Measurements from ENCODE around the gene PRR12.
"Not testable (repeated sequence)": the region's sequence is repeated elsewhere in the genome, so short reads cannot be mapped to it uniquely, and the experiment has no call there.

Gene PRR12

DNA sequence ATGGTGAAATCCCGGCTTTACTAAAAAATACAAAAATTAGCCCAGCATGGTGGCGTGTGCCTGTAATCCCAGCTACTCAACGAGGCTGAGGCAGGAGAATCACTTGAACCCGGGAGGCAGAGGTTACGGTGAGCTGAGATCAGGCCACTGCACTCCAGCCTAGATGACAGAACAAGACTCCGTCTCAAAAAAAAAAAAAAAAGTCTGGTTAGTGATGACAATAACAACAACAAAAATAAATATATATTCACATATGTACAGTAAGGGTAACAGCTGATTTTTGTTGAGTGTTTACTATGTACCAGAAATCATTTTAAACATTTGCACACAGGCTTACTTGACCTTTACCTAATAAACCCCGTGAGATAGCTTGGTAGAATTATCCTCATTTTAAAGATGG lies 26.0 kb downstream of the PRR12 start:
- DNase-seq (ENCODE audit: low spot score): no peak

DNA sequence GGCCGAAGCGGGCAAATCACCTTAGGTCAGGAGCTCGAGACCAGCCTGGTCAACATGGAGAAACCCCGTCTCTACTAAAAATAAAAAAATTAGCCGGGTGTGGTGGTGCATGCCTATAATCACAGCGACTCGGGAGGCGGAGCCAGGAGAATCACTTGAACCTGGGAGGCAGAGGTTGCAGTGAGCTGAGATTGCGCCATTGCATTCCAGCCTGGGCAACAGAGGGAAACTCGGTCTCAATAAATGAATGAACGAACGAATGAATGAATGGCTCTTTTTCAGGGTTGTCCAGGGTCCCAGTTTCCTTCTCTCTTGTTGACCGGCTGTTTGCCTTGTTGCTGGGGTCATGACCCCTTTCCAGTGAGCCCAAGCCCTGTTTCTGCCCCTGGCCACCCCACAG lies 26.9 kb downstream of the PRR12 start:
- not testable (repeated sequence) for DNase-seq (ENCODE audit: low spot score)

- no peak for DNase-seq (ENCODE audit: low spot score)
Measured at GRCh38 chr19:49624967-49625910, 34.3 kb downstream of the PRR12 start.

DNA sequence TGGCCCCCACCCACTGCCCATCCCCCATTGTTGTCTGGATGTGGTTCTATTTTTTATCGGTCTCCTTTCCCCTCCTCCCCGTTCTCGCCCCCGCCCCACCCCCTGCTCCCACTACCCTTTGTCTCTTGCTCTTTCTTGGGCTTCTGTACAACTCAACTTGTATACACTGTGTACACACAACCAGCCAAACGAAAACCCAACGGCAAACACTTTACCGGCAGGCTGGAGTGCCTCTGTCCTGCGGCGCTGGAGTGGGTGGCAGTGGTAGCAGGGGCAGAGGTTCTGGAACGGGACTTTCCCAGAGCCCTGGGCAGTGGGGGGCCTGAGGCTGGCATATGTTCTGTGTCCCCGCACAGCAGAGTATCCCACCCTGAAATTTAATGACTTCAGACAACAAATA lies 35.2 kb downstream of the PRR12 start:
- DNase-seq (ENCODE audit: low spot score): no peak

DNA sequence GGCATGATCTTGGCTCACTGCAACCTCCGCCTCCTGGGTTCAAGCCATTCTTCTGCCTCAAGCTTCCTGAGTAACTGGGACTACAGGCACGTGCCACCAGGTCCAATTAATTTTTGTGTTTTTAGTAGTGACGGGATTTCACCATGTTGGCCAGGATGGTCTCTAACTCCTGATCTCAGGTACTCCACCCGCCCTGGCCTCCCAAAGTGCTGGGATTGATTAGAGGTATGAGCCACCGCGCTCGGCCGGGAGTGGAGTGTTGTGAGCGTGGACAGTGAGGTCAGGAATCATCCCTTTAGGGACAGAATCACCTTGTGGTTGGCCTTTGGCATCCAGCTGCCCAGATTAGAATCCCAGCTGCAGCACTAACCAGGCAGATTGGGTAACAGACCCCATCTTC lies 38.7 kb downstream of the PRR12 start:
- no peak for DNase-seq (ENCODE audit: low spot score)

- no peak for DNase-seq (ENCODE audit: low spot score)
Measured at GRCh38 chr19:49631014-49631588, 40.1 kb downstream of the PRR12 start.

DNA sequence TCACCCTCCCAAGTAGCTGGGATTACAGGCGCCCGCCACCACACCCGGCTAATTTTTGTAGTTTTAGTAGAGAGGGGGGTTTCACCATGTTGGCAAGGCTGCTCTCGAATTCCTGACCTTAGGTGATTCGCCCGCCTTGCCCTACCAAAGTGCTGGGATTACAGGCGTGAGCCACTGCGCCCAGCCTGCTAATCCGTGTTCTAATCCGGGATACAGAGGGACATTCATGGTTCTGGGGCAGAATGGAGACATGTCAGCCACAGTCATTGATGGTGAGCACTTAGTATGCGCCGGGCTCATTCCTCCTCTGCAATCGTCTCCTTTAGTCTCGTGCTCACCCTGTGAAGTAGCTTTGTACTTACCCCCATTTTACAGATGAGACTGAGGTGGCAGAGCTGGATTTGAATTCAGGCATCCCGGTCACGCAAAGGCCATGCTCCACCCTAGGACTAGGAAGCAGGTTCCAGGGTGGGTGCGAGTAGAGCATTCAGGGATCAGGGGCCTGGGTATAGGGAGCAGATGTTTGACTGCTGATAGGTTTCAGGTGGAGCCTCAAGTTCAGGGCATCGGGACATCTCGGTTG lies 40.7 kb downstream of the PRR12 start:
- no peak for DNase-seq (ENCODE audit: low spot score)

- DNase-seq (ENCODE audit: low spot score): no peak
Measured at GRCh38 chr19:49632576-49632975, 41.6 kb downstream of the PRR12 start.

- DNase-seq (ENCODE audit: low spot score): not testable (repeated sequence)
Measured at GRCh38 chr19:49633273-49633672, 42.3 kb downstream of the PRR12 start.

DNA sequence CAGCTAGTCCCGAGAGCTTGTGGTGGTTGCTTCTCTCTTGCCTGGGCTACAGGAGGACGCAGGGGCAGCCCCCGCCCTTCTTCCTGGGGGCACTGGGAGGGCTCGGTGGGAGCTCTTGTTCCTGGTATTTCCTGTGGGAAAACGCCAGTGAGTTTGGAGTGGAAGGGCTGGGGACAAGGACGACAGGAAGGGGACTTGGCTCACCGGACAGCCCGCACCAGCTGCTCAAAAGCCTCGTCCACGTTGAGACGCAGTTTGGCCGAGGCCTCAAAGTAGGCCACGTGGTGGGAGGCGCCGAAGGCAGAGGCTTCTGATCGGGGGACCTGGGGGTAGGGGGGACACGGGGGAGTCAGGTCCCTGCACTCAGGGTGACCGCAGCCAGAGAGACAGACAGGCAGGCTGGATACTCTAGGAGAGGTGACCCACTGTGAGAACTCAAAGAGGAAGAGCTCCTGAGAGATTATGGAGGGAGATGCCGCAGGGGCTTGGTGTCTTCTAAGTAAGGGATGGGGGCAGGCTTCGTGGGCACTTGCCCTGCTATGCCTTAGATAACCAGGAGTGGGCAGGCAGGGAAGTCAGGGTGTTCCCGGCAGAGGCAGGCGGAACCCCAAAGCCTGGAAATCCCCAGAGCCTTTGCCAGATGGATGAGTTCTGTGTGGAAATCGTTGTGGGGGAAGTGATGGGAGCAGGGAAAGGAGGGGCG lies 44.7 kb downstream of the PRR12 start:
- no peak for DNase-seq (ENCODE audit: low spot score)

DNA sequence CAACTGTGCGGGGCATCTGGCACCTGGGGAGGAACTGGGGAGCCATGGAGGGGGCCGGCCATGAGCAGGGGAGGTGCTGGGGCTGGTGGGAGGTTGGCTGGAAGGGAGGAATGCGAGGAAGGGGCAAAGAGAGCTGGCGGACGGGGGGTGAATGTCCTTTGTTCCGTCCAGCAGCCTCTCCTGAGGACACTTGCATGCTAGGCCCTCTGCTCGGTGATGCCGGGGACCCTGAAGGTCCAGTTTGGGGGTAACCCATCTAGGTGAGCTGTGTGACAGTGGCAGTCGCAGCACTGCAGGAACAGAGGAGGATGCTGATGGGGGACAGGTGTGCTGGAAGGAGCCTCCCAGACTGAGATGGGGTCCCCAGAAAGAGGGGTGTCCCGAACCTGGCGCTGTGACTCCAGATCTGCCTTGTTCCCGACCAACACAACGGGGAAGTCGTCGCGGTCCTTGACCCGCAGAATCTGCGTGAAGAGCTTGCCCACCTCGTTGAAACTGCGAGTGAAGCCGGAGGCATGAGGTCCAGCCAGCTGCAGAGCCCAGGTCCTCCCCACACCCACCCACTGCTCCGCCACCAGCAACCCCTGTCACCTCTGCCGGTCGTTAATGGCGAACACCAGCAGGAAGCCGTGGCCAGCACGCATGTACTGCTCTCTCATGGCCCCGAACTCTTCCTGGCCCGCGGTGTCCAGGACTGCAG lies 45.4 kb downstream of the PRR12 start:
- DNase-seq (ENCODE audit: low spot score): no peak

DNA sequence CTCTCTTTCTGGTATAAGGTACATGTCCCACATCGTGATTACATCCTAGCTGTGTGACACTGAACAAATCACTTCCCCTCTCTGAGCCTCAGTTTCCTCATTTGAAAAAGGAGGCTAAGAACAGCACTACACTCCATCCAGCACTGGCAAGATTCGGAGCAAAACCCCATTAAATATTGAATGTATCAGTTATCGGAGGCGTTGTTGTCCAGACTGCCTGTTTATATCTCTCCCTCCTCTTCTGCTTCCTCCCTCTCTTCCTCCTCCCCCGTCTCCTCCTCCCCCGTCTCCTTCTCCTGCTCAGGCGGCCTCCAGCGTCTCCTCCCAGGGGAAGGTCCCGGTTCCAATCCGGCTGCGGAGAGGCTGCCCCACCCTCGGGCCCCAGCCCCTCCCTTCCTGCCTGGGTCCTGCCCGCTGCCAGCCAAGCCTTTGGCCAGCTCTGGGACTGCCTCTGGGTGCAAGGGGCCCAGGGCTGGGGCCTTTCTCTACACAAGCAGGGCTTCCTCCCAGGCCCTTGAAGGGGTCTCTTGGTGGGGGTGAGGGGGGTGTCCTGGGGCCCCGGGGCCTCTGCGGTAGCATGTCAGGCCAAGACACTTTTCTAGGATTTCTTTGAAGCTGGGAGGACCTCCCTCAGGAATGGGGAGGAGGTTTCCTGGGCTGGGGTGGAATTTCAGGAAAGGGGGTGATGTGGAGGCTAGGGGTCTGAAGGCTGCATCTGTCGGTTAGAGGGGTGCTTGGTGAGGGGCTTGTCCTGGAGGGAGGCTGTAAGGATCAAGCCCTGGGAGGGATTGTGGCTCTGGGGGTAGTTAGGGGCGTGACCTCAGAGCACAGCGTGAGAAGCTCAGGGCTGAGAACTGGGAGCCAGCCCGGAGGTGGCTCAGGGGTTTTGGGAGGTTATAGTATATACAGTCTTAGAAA lies 47.1 kb downstream of the PRR12 start:
- DNase-seq (ENCODE audit: low spot score): peak; percentile 47

DNA sequence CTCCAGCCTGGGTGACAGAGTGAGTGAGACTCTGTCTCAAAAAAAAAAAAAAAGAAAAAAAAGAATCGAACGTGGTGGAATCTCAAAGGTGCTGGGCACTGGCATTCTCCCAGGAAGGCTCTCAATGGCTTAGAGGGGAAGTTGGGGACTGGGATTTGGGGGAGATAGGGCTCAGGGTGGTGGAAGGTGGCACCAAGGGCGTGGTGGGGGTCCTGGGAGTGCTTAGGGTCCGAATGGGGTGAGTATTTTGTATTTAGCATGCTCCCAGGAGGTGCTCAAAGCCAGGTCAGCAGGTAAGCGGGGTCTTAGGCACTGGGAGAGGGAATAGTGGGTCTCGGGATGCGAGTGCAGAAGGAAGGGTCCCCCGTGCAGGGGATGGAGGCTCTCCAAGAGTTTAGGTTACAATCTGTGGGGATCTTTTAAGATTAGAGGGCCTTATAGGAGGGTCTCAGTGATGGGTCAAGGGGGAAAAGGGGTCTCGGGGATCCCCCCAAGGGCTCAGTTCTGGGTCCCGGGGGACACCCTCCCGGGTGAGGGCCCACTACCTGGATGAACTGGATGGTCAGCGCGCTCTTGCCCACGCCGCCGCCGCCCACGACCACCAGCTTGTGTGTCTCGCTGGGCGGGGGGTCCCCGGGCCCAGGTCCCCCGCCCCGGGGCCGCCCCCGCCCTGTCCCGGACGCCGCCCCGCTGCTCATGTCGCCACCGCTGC lies 48.6 kb downstream of the PRR12 start:
- no peak for DNase-seq (ENCODE audit: low spot score)

- peak; percentile 99 for DNase-seq (ENCODE audit: low spot score)
Measured at GRCh38 chr19:49640113-49640898, 49.3 kb downstream of the PRR12 start, which contains the start of gene RRAS. Gene RRAS, minus strand, starts transcription at chr19:49640143. Its CDS starts 45 bp downstream, at chr19:49640098.

DNA sequence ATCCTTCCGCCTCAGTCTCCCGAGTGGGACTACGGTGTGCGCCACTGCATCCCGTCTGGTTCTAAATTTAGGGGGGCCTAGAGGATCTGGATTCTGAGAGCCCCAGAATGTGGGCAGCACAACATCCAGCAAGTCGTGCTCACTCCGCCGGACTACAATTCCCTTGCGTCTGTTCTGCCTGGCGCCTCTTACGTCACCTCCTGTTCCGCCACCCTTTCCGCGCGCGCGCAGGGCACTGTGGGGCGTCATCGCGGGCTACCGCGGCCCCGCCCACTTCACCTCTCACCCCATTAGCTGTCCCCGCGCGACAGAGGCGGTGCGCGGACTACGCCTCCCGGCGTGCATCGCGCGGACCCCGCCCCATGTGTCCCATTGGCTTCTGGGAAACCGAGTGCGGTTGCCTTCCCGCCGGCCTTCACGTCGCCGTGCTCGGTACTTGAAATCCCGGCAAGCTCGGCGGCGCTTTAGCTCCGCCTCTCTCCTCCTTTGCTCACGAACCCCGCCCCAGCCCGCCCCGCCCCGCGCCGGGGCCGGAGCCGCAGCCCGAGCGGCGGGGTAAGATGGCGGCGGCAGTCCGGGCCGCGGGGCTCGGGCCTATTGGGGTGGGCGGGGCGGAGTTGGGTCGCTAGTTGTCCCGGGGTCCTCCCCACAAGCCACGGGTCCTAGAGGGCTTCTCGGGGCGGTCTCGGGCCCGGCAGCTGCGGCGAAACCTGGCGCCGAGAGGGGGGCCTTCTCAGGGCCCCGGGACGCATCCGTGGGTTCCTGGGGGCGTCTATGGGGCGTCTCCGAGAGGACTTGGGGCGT lies 50.9 kb downstream of the PRR12 start, which contains the start of gene SCAF1:
Gene SCAF1 (plus strand): TSS at position 522 of the 804 bp plus-strand sequence. CDS start 2,818 bp downstream, outside the sequence.
- peak; percentile 100 for DNase-seq (ENCODE audit: low spot score)

DNA sequence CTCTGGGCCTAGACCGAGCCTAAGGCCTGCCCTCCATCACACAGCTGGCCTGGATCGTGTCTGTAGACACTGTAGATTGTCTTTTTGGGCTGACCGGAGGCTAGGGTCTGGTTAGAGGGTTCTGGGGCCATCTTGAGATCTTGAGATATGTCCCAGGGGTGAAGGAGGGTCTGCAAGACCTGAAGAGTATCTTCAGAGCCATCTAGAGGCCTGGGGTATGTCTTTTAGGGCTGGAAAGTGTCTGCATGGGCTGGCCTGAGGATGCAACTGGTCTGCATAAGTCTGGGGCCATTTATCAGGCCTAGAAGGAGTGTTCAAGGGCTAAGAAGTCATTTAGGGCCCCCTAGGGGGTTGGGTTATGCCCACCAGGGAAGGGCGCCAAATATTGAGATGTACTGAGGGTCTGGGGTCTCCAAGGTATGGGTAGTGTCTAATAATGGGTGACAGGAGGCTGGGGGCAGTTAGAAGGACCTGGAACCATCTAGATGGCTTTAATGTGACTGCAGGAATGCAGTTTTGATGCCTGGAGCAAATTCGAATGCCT lies 51.6 kb downstream of the PRR12 start:
- DNase-seq (ENCODE audit: low spot score): no peak

GRCh38 chr19:49643466-49643865 lies 52.5 kb downstream of the PRR12 start:
- no peak for DNase-seq (ENCODE audit: low spot score)

DNA sequence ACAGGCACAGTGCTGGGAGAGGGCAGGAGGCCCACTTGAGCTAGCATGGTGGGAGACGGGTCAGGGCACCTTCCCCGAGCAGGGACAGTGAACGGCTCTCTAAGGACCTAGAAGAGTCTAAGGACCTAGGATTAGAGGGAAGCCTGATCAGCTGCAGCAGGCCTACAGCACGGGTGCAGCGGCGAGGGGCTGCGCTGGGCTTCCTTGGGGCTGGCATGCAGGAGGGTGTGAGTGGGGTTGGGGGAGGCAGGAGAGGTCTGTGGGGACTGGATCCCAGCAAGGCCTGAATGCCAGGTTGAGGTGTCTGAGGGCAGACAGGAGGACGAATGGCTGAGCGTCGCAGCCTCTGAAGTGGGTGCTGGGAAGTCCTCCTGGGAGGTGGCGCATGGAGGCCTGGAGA lies 54.6 kb downstream of the PRR12 start:
- no peak for DNase-seq (ENCODE audit: low spot score)

Data from kidney capillary endothelial cell (primary cell).